ENCODE results near the gene FAM193B.

The FAM193B gene

DNA sequence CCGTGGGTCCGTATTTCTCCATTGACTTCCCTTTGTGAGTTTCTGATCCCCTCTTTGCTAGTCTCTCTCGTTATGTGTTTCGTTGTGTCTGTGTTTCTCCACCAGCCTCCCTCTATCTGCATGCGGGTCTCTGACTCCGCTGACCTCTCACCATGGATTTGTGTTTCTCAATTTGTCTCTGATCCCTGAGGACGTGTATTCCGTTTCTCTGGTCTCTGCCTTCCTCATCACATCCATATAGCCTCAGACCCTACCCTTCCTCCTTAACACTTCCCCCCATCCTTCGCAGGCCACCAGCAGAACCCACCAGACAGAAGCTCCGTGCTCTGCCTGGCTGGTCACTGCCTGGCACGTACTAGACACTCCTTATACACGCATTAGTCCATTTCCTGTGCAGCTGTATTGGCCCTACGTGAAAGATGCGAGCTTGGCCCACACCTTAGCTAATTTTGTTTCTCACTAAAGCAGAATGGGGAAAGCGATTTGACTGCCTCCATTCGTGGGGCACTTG, 46.2 kb upstream of the FAM193B start:
- TF ChIP-seq CTCF (IDR thresholded peaks at IDR 0.05; ENCODE audit: low read depth, low read length): no peak
- Histone ChIP-seq H3K9me3 (no peaks in the 10 kb centered on the region), H3K4me1 (no peaks in the 10 kb centered on the region), H3K27me3 (no peaks in the 10 kb centered on the region), H3K4me3 (ENCODE audit: low read depth, low read length) (peak overlapping the region; percentile 64), H3K36me3 (no peaks in the 10 kb centered on the region; the same call in 1 of the 2 replicates)
- DNase-seq: no peak

DNA sequence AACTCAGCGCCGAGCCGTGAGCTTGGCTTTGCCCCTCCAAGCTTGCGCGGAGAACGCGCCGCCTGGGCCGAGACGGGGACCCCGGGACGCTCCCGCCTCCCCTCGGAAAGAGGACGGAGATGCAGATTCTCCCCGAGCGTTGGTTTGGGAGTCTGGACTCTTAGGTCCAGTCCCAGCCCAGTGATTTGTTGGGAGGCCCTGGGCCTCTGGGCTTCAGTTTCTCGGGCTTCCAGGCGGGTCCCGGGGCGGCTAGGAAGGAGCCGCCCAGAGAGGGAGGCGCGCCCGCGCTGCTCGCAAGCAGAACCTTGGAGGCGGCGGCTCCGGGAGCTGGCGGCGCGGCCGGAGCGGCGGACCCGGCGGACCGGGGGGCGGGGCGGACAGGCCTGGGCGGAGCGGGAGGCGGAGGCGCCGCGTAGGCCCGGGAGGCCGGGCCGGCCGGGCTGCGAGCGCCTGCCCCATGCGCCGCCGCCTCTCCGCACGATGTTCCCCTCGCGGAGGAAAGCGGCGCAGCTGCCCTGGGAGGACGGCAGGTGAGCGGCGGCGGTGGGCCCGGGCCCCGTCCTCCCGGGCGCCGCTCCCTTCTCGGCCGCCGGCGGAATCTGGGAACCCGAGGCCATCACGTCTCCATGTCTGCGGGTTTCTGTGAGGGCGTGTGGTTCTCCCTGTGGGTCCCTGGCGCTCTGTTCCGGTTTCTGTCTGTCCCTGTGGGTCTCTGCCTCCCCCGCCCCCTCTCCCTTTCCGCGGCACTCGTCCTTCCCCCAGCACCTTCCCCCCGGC, 45.6 kb upstream of the FAM193B start, which contains the start of gene B4GALT7:
Gene B4GALT7, plus strand, starts transcription at position 402 of the 777 bp plus-strand sequence. Its CDS starts 79 bp downstream, at position 481.
- no peaks in the 10 kb centered on the region for H3K27me3 ChIP-seq
- H3K36me3 ChIP-seq: peaks cover 4% of the 10 kb centered on the region

DNA sequence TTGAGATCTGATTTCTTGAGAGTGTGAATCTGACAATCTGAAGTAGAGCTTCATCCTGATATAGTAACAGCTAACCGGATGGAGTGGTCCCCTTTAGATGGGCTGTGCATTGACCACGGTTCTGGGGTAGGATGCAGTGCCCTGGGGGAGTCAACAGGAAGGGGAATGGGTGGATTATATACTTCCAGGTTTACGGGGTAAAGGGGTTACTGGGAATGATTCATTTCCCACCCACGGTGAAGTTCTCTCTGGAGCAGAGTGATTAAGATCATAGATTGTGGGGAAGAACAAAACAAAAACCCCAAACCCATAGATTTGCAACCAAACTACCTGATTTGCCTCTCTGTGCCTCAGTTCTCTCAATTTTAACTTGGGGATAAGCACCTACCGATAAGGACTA, 44.1 kb upstream of the FAM193B start:
- Histone ChIP-seq H3K4me1 (no peaks in the 10 kb centered on the region), H3K9me3 (no peaks in the 10 kb centered on the region), H3K4me3 (ENCODE audit: low read depth, low read length) (no peak overlapping the region), H3K36me3 (peaks cover 18% of the 10 kb centered on the region), H3K27me3 (no peaks in the 10 kb centered on the region)
- no peak for TF ChIP-seq CTCF (IDR thresholded peaks at IDR 0.05; ENCODE audit: low read depth, low read length)
- DNase-seq: no peak

More for the DNA sequence above, 45.6 kb upstream of the FAM193B start, which contains the start of gene B4GALT7:
- Histone ChIP-seq H3K4me1 (no peaks in the 10 kb centered on the region), H3K9me3 (no peaks in the 10 kb centered on the region), H3K4me3 (ENCODE audit: low read depth, low read length) (peak within 1 kb of the TSS; percentile 64)
- peak; percentile 91 for DNase-seq
- no peak for TF ChIP-seq CTCF (IDR thresholded peaks at IDR 0.05; ENCODE audit: low read depth, low read length)

- Histone ChIP-seq H3K4me1 (no peaks in the 10 kb centered on the region), H3K9me3 (no peaks in the 10 kb centered on the region), H3K36me3 (peaks cover 21% of the 10 kb centered on the region), H3K4me3 (ENCODE audit: low read depth, low read length) (no peak overlapping the region), H3K27me3 (no peaks in the 10 kb centered on the region)
- DNase-seq: no peak
- no peak for TF ChIP-seq CTCF (IDR thresholded peaks at IDR 0.05; ENCODE audit: low read depth, low read length)
Observed at GRCh38 chr5:177596775-177597238, 42.4 kb upstream of the FAM193B start.

DNA sequence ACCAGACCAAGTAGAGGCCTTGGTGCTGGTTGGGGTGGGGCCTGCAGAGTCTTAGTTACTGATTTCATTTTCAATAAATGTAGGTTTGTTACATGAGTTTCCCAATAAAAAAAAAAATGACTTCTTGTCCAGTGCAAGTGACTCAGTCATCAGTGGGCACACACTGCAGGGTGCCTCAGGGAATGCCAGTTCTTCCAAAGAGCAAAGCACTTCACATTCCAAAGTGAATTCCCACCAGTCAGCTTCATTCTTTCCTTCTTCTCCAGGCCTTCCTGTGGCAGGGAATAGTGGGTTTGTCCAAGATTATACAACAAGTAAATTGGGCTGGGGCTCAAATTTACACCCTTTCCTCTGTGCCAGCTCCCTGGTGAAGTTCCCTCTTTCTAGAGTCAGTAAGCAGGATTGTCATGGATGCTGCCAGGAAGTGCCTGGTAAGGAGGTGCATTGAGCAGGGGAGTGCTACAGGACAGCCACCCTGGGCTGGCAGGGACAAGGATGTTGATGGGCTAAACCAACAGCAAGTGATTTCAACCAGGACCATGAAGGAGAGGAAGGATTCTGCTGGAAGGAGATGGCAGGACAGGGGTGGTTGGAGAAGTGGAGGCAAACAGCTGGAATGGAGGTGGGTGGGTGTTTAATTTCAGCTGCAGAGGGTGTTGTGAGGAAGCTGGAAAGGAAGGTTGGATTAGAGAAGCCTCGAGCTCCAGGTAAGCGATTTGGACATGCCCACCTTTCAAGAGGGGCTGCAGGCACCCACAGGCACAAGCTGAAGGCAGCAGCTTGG, 41.8 kb upstream of the FAM193B start:
- TF ChIP-seq CTCF (IDR thresholded peaks at IDR 0.05; ENCODE audit: low read depth, low read length): no peak
- H3K9me3 ChIP-seq: no peaks in the 10 kb centered on the region

More for the DNA sequence above, 41.8 kb upstream of the FAM193B start:
- Histone ChIP-seq H3K27me3 (no peaks in the 10 kb centered on the region), H3K4me1 (no peaks in the 10 kb centered on the region), H3K4me3 (ENCODE audit: low read depth, low read length) (no peak overlapping the region), H3K36me3 (peaks cover 21% of the 10 kb centered on the region)
- no peak for DNase-seq

All from BE2C (cell line).